ENCODE measurements around the gene TIAM2. TPM values are rescaled to one million over a fixed set of nuclear protein-coding genes. Genes with fewer than 3 reads are reported as not detected.
"Not testable (repeated sequence)": the region's sequence is repeated elsewhere in the genome, so short reads cannot be mapped to it uniquely, and the experiment has no call there.

TIAM2 gene
- polyA plus RNA-seq, result 1 to 10 TPM in 1 of 3 donors, under 1 TPM in 1, not detected in 1; 0.28 to 2.3 TPM

GRCh38 chr6:154995254-154996015, at the start of gene TIAM2:
TSS of gene TIAM2 (plus strand) at chr6:154995315. CDS start at chr6:155129224, 133,909 bp downstream.
- no peak within 1 kb of the TSS for H3K27ac Mint-ChIP-seq
- H3K27me3 Mint-ChIP-seq (ENCODE audit: low read depth in 3 of 3), result peaks cover 2 to 12% (median 3%) of the 10 kb centered on the region in 3 donors
- H3K4me1 Mint-ChIP-seq, result peaks cover 5 to 15% of the 10 kb centered on the region in 2 donors
- DNase-seq, result peak; percentile 3 to 29 (median 10)
- H3K9me3 Mint-ChIP-seq, result peaks cover 0 to 2% (median 0%) of the 10 kb centered on the region in 6 donors
- H3K4me3 Mint-ChIP-seq, result peak within 1 kb of the TSS; percentile 50 to 66 (median 62)
- H3K36me3 Mint-ChIP-seq, result no peaks in the 10 kb centered on the region

GRCh38 chr6:154950979-154951344, 44.2 kb upstream of the TIAM2 start:
- peaks cover 4 to 10% (median 7%) of the 10 kb centered on the region in 3 donors for H3K27me3 Mint-ChIP-seq (ENCODE audit: low read depth in 3 of 3)
- H3K9me3 Mint-ChIP-seq, result no peaks in the 10 kb centered on the region
- DNase-seq, result peak in 1 of 3 donors; percentile 14
- H3K4me3 Mint-ChIP-seq, result peak overlapping the region; percentile 9 to 80 (median 46)
- peaks cover 4 to 12% (median 8%) of the 10 kb centered on the region in 3 donors for H3K36me3 Mint-ChIP-seq
- H3K4me1 Mint-ChIP-seq, result peaks cover 48 to 72% of the 10 kb centered on the region in 2 donors
- peak overlapping the region; percentile 59 to 94 (median 76) for H3K27ac Mint-ChIP-seq

GRCh38 chr6:154951345-154952200, 43.5 kb upstream of the TIAM2 start:
- H3K4me1 Mint-ChIP-seq, result peaks cover 48 to 78% of the 10 kb centered on the region in 2 donors

GRCh38 chr6:154953644-154954043, 41.5 kb upstream of the TIAM2 start:
- DNase-seq, result no peak
- Mint-ChIP-seq H3K9me3 (no peaks in the 10 kb centered on the region), H3K27me3 (ENCODE audit: low read depth in 3 of 3) (peaks cover 4 to 10% (median 7%) of the 10 kb centered on the region in 3 donors), H3K4me1 (peaks cover 46 to 76% of the 10 kb centered on the region in 2 donors), H3K4me3 (peak overlapping the region in 1 of 5 donors; percentile 30), H3K36me3 (peaks cover 4 to 10% (median 9%) of the 10 kb centered on the region in 3 donors), H3K27ac (no peak overlapping the region)

More at GRCh38 chr6:154951345-154952200, 43.5 kb upstream of the TIAM2 start:
- H3K27ac Mint-ChIP-seq, result peak overlapping the region; percentile 65 to 94 (median 82)
- H3K27me3 Mint-ChIP-seq (ENCODE audit: low read depth in 3 of 3), result peaks cover 4 to 10% (median 7%) of the 10 kb centered on the region in 3 donors
- peak overlapping the region; percentile 61 to 80 (median 67) for H3K4me3 Mint-ChIP-seq
- DNase-seq, result peak; percentile 64 to 74 (median 73)
- no peaks in the 10 kb centered on the region for H3K9me3 Mint-ChIP-seq
- peaks cover 4 to 12% (median 8%) of the 10 kb centered on the region in 3 donors for H3K36me3 Mint-ChIP-seq

GRCh38 chr6:154954347-154954746, 40.8 kb upstream of the TIAM2 start:
- H3K4me3 Mint-ChIP-seq, result peak overlapping the region in 2 of 5 donors; percentile 18 to 20
- H3K4me1 Mint-ChIP-seq, result peaks cover 46 to 74% of the 10 kb centered on the region in 2 donors
- H3K9me3 Mint-ChIP-seq, result no peaks in the 10 kb centered on the region
- DNase-seq, result no peak
- peaks cover 4 to 8% (median 7%) of the 10 kb centered on the region in 3 donors for H3K27me3 Mint-ChIP-seq (ENCODE audit: low read depth in 3 of 3)
- H3K36me3 Mint-ChIP-seq, result peaks cover 0 to 7% (median 5%) of the 10 kb centered on the region in 3 donors
- peak overlapping the region in 3 of 6 donors; percentile 12 to 24 (median 21) for H3K27ac Mint-ChIP-seq

- peaks cover 30 to 61% of the 10 kb centered on the region in 2 donors for H3K4me1 Mint-ChIP-seq
- no peak overlapping the region for H3K4me3 Mint-ChIP-seq
- DNase-seq, result no peak
- peaks cover 9 to 17% (median 12%) of the 10 kb centered on the region in 3 donors for H3K36me3 Mint-ChIP-seq
- H3K27ac Mint-ChIP-seq, result peak overlapping the region in 2 of 6 donors; percentile 19 to 40
- H3K27me3 Mint-ChIP-seq (ENCODE audit: low read depth in 3 of 3), result peaks cover 2 to 4% (median 2%) of the 10 kb centered on the region in 3 donors
- no peaks in the 10 kb centered on the region for H3K9me3 Mint-ChIP-seq
These were observed 38.2 kb upstream of the TIAM2 start for GRCh38 chr6:154956771-154957522.

- Mint-ChIP-seq H3K36me3 (peaks cover 12 to 24% (median 14%) of the 10 kb centered on the region in 3 donors), H3K27ac (no peak overlapping the region), H3K4me1 (peaks cover 20 to 47% of the 10 kb centered on the region in 2 donors), H3K27me3 (ENCODE audit: low read depth in 3 of 3) (peaks cover 0 to 2% (median 0%) of the 10 kb centered on the region in 3 donors), H3K4me3 (no peak overlapping the region), H3K9me3 (no peaks in the 10 kb centered on the region)
- no peak for DNase-seq
These were observed 36.6 kb upstream of the TIAM2 start for GRCh38 chr6:154958469-154958868.

GRCh38 chr6:154960299-154960843, 34.7 kb upstream of the TIAM2 start:
- Mint-ChIP-seq H3K9me3 (no peaks in the 10 kb centered on the region), H3K4me3 (peak overlapping the region in 1 of 5 donors; percentile 5), H3K27me3 (ENCODE audit: low read depth in 3 of 3) (peaks cover 0 to 2% (median 2%) of the 10 kb centered on the region in 3 donors), H3K27ac (no peak overlapping the region), H3K36me3 (peaks cover 12 to 24% (median 16%) of the 10 kb centered on the region in 3 donors), H3K4me1 (peaks cover 8 to 33% of the 10 kb centered on the region in 2 donors)
- DNase-seq, result no peak

GRCh38 chr6:154960854-154961530, 34.1 kb upstream of the TIAM2 start:
- Mint-ChIP-seq H3K27me3 (ENCODE audit: low read depth in 3 of 3) (peaks cover 0 to 2% (median 2%) of the 10 kb centered on the region in 3 donors), H3K4me3 (no peak overlapping the region), H3K27ac (no peak overlapping the region), H3K9me3 (no peaks in the 10 kb centered on the region), H3K4me1 (peaks cover 6 to 28% of the 10 kb centered on the region in 2 donors), H3K36me3 (peaks cover 12 to 19% (median 14%) of the 10 kb centered on the region in 3 donors)
- no peak for DNase-seq

GRCh38 chr6:154962753-154963152, 32.4 kb upstream of the TIAM2 start:
- DNase-seq, result no peak
- no peak overlapping the region for H3K4me3 Mint-ChIP-seq
- H3K27ac Mint-ChIP-seq, result no peak overlapping the region
- H3K9me3 Mint-ChIP-seq, result no peaks in the 10 kb centered on the region
- peaks cover 6 to 21% of the 10 kb centered on the region in 2 donors for H3K4me1 Mint-ChIP-seq
- peaks cover 12 to 19% (median 14%) of the 10 kb centered on the region in 3 donors for H3K36me3 Mint-ChIP-seq
- peaks cover 0 to 5% (median 2%) of the 10 kb centered on the region in 3 donors for H3K27me3 Mint-ChIP-seq (ENCODE audit: low read depth in 3 of 3)

GRCh38 chr6:154966065-154966770, 28.9 kb upstream of the TIAM2 start:
- not testable (repeated sequence) for H3K27ac Mint-ChIP-seq; H3K4me1 Mint-ChIP-seq; H3K9me3 Mint-ChIP-seq; H3K4me3 Mint-ChIP-seq; DNase-seq; H3K27me3 Mint-ChIP-seq (ENCODE audit: low read depth in 3 of 3); H3K36me3 Mint-ChIP-seq

- Mint-ChIP-seq H3K27me3 (ENCODE audit: low read depth in 3 of 3) (peaks cover 0 to 3% (median 0%) of the 10 kb centered on the region in 3 donors), H3K9me3 (no peaks in the 10 kb centered on the region), H3K36me3 (no peaks in the 10 kb centered on the region), H3K4me1 (no peaks in the 10 kb centered on the region), H3K4me3 (no peak overlapping the region), H3K27ac (no peak overlapping the region)
- DNase-seq, result no peak
These were observed 25.3 kb upstream of the TIAM2 start for GRCh38 chr6:154969796-154970195.

Data from immature natural killer cell (primary cell).